WTC11 (cell line): ENCODE results near the gene SH3GL3. TPM values are rescaled to one million over a fixed set of nuclear protein-coding genes. Genes with fewer than 3 reads are reported as not detected.

Experiments
- ATAC-seq: fragments of 200-7000 bp; cut with Tn5 transposase; 2 replicates; pipeline ENCODE4 v1.10.0; 2021; ENCODE audit warnings: mild to moderate bottlenecking, moderate library complexity
- CTCF ChIA-PET: fragments of 300-600 bp; sonication (Branson Sonifier 250); formaldehyde crosslinking; loops from one replicate; lab custom pipeline; 2021; ENCODE audit warnings: antibody characterized with exemption; lab: Charles Lee
- POLR2A ChIA-PET: fragments of 350-600 bp; sonication (Branson Sonifier 250); formaldehyde crosslinking; loops from one replicate; lab custom pipeline; 2021; ENCODE audit warnings: antibody characterized with exemption; lab: Charles Lee
- DNase-seq: peaks from one replicate; pipeline ENCODE4 v3.0.0; 2021; ENCODE audit warnings: low spot score
- H3K27ac Mint-ChIP-seq: 2 replicates; pipeline ENCODE4 v1.8.0; 2021; ENCODE audit warnings: mixed read lengths
- H3K27me3 Mint-ChIP-seq: 2 replicates; pipeline ENCODE4 v1.8.0; 2021; ENCODE audit warnings: low read depth, mild to moderate bottlenecking, moderate library complexity, mixed read lengths
- H3K36me3 Mint-ChIP-seq: 2 replicates; pipeline ENCODE4 v1.8.0; 2021; ENCODE audit warnings: mixed read lengths
- H3K4me1 Mint-ChIP-seq: 2 replicates; pipeline ENCODE4 v1.8.0; 2022; ENCODE audit warnings: mixed read lengths
- H3K4me3 Mint-ChIP-seq: 2 replicates; pipeline ENCODE4 v1.8.0; 2021; ENCODE audit warnings: mild to moderate bottlenecking, moderate library complexity, mixed read lengths
- H3K9me3 Mint-ChIP-seq: 2 replicates; pipeline ENCODE4 v1.8.0; 2021; ENCODE audit warnings: mixed read lengths
- AR ChIP-seq: fragments of 250-450 bp; sonication (Bioruptor Pico); IDR thresholded peaks from 2 replicates; pipeline ENCODE4 v1.9.0; 2021; ENCODE audit warnings: mild to moderate bottlenecking
- ATF3 ChIP-seq: sonication (generic); formaldehyde crosslinking; conservative IDR thresholded peaks from 2 replicates; pipeline ENCODE4 v1.8.1; 2022; ENCODE audit warnings: mild to moderate bottlenecking, missing genetic modification reagents
- CREM ChIP-seq: sonication (generic); formaldehyde crosslinking; IDR thresholded peaks from 2 replicates; pipeline ENCODE4 v1.8.1; 2022; ENCODE audit warnings: mild to moderate bottlenecking, missing genetic modification reagents, moderate library complexity
- E2F4 ChIP-seq: sonication (generic); formaldehyde crosslinking; IDR thresholded peaks from 2 replicates; pipeline ENCODE4 v1.8.1; 2022; ENCODE audit warnings: low read depth, mild to moderate bottlenecking, moderate library complexity, missing genetic modification reagents, borderline replicate concordance
- E2F5 ChIP-seq: sonication (generic); formaldehyde crosslinking; IDR thresholded peaks from 2 replicates; pipeline ENCODE4 v1.8.1; 2022; ENCODE audit warnings: mild to moderate bottlenecking, moderate library complexity, missing genetic modification reagents
- ELF4 ChIP-seq: sonication (generic); formaldehyde crosslinking; IDR thresholded peaks from 2 replicates; pipeline ENCODE4 v1.8.1; 2022; ENCODE audit warnings: low read depth, mild to moderate bottlenecking, moderate library complexity, missing genetic modification reagents
- ERG ChIP-seq: fragments of 250-450 bp; sonication (Bioruptor Pico); IDR thresholded peaks from 2 replicates; pipeline ENCODE4 v1.8.0; 2021; ENCODE audit warnings: mild to moderate bottlenecking
- ESRRA ChIP-seq: sonication (generic); formaldehyde crosslinking; IDR thresholded peaks from 2 replicates; pipeline ENCODE4 v1.8.1; 2022; ENCODE audit warnings: mild to moderate bottlenecking, missing genetic modification reagents, borderline replicate concordance
- ETV6 ChIP-seq: sonication (generic); formaldehyde crosslinking; IDR thresholded peaks from 2 replicates; pipeline ENCODE4 v1.8.1; 2022; ENCODE audit warnings: mild to moderate bottlenecking, missing genetic modification reagents
- HMGXB4 ChIP-seq: sonication (generic); formaldehyde crosslinking; IDR thresholded peaks from 2 replicates; pipeline ENCODE4 v1.8.1; 2023; ENCODE audit warnings: mild to moderate bottlenecking, moderate library complexity, missing genetic modification reagents
- IRF2 ChIP-seq: sonication (generic); formaldehyde crosslinking; IDR thresholded peaks from 2 replicates; pipeline ENCODE4 v1.8.0; 2022; ENCODE audit warnings: low read depth, missing genetic modification reagents, borderline replicate concordance
- JAZF1 ChIP-seq: fragments of 250-450 bp; sonication (Bioruptor Pico); IDR thresholded peaks from 2 replicates; pipeline ENCODE4 v1.9.0; 2021; ENCODE audit warnings: moderate library complexity, mild to moderate bottlenecking, inconsistent platforms
- MXD4 ChIP-seq: fragments of 250-450 bp; sonication (Bioruptor Pico); IDR thresholded peaks from 2 replicates; pipeline ENCODE4 v1.8.0; 2021; ENCODE audit warnings: mild to moderate bottlenecking, moderate library complexity, borderline replicate concordance
- NFATC4 ChIP-seq: fragments of 250-450 bp; sonication (Bioruptor Pico); IDR thresholded peaks from 2 replicates; pipeline ENCODE4 v1.9.0; 2021; ENCODE audit warnings: mild to moderate bottlenecking
- NR1H2 ChIP-seq: sonication (generic); formaldehyde crosslinking; IDR thresholded peaks from 2 replicates; pipeline ENCODE4 v1.9.0; 2021; ENCODE audit warnings: mild to moderate bottlenecking, moderate library complexity, missing genetic modification reagents
- NR2C2 ChIP-seq: sonication (generic); formaldehyde crosslinking; IDR thresholded peaks from 2 replicates; pipeline ENCODE4 v1.8.0; 2022; ENCODE audit warnings: mild to moderate bottlenecking, missing genetic modification reagents
- NR3C1 ChIP-seq: sonication (generic); formaldehyde crosslinking; conservative IDR thresholded peaks from 2 replicates; pipeline ENCODE4 v1.8.1; 2023; ENCODE audit warnings: low read depth, mild to moderate bottlenecking, missing genetic modification reagents
- TP53 ChIP-seq: sonication (generic); formaldehyde crosslinking; IDR thresholded peaks from 2 replicates; pipeline ENCODE4 v1.8.1; 2023; ENCODE audit warnings: mild to moderate bottlenecking, missing genetic modification reagents
- ZMAT4 ChIP-seq: fragments of 250-450 bp; sonication (Bioruptor Pico); IDR thresholded peaks from 2 replicates; pipeline ENCODE4 v1.9.0; 2021; ENCODE audit warnings: mild to moderate bottlenecking
- ZNF121 ChIP-seq: sonication (generic); formaldehyde crosslinking; IDR thresholded peaks from 2 replicates; pipeline ENCODE4 v1.8.0; 2023; ENCODE audit warnings: missing genetic modification reagents
- ZNF138 ChIP-seq: sonication (generic); formaldehyde crosslinking; conservative IDR thresholded peaks from 2 replicates; pipeline ENCODE4 v1.8.1; 2022; ENCODE audit warnings: mild to moderate bottlenecking, moderate library complexity, missing genetic modification reagents
- ZNF219 ChIP-seq: sonication (generic); formaldehyde crosslinking; IDR thresholded peaks from 2 replicates; pipeline ENCODE4 v1.8.0; 2023; ENCODE audit warnings: missing genetic modification reagents, mild to moderate bottlenecking, borderline replicate concordance
- ZNF232 ChIP-seq: sonication (generic); formaldehyde crosslinking; IDR thresholded peaks from 2 replicates; pipeline ENCODE4 v1.8.0; 2022; ENCODE audit warnings: mild to moderate bottlenecking, missing genetic modification reagents
- ZNF263 ChIP-seq: sonication (generic); formaldehyde crosslinking; IDR thresholded peaks from 2 replicates; pipeline ENCODE4 v1.8.1; 2022; ENCODE audit warnings: low read depth, mild to moderate bottlenecking, moderate library complexity, missing genetic modification reagents
- ZNF423 ChIP-seq: fragments of 250-450 bp; sonication (Bioruptor Pico); IDR thresholded peaks from 2 replicates; pipeline ENCODE4 v2.1.2; 2022; ENCODE audit warnings: mild to moderate bottlenecking, moderate library complexity
- ZNF425 ChIP-seq: fragments of 250-450 bp; sonication (Bioruptor Pico); conservative IDR thresholded peaks from 2 replicates; pipeline ENCODE4 v1.9.0; 2021; ENCODE audit warnings: mild to moderate bottlenecking
- total RNA-seq: library from RNA; stranded (reverse); gene quantifications from 3 replicates; pipeline ENCODE4 v1.2.3, GENCODE V29; 2021

Gene SH3GL3
- total RNA-seq, 1 experiment from 2014 or later = 9.2 TPM

- H3K4me1 Mint-ChIP-seq = peaks cover 19% of the 10 kb centered on the region
- H3K27ac Mint-ChIP-seq = no peak overlapping the region
- H3K4me3 Mint-ChIP-seq = no peak overlapping the region
- CTCF ChIA-PET = no interaction called here
- no peaks in the 10 kb centered on the region for H3K27me3 Mint-ChIP-seq
- peaks cover 26% of the 10 kb centered on the region for H3K36me3 Mint-ChIP-seq
- peaks cover 29% of the 10 kb centered on the region for H3K9me3 Mint-ChIP-seq
- TF ChIP-seq ZMAT4 (CRISPR knock-in tag) (no peak), ZNF138 (CRISPR knock-in tag) (no peak), ZNF121 (CRISPR knock-in tag) (no peak), TP53 (no peak), E2F4 (CRISPR knock-in tag) (no peak), IRF2 (no peak), ETV6 (CRISPR knock-in tag) (no peak), JAZF1 (no peak), ZNF232 (CRISPR knock-in tag) (no peak), NR2C2 (CRISPR knock-in tag) (no peak), NR3C1 (no peak), ZNF219 (CRISPR knock-in tag) (no peak), AR (CRISPR knock-in tag) (no peak), ZNF263 (CRISPR knock-in tag) (no peak), HMGXB4 (no peak)
- POLR2A ChIA-PET = no interaction called here
- no peak for ATAC-seq
- no peak for DNase-seq
These were observed 52.3 kb downstream of the SH3GL3 start for GRCh38 chr15:83499476-83499875.

GRCh38 chr15:83503595-83504364, 56.6 kb downstream of the SH3GL3 start:
- Mint-ChIP-seq H3K4me1 (peaks cover 14% of the 10 kb centered on the region), H3K27me3 (no peaks in the 10 kb centered on the region), H3K27ac (no peak overlapping the region), H3K36me3 (peaks cover 2% of the 10 kb centered on the region), H3K9me3 (peaks cover 2% of the 10 kb centered on the region), H3K4me3 (no peak overlapping the region)
- ChIA-PET POLR2A (interaction anchor here (0.6 to 1.1 kb wide), 2 partner anchors 13 to 53 kb away, joined by 3 read pairs; no protein-coding TSS in a partner anchor), CTCF (no interaction called here)
- ATAC-seq = no peak
- DNase-seq = no peak
- no peak for TF ChIP-seq ZNF425 (CRISPR knock-in tag)
- no peak for TF ChIP-seq MXD4 (CRISPR knock-in tag)
- TF ChIP-seq ERG (CRISPR knock-in tag) = no peak
- TF ChIP-seq ATF3 = no peak
- TF ChIP-seq ZNF219 (CRISPR knock-in tag) = no peak
- TF ChIP-seq NFATC4 (CRISPR knock-in tag) = no peak
- no peak for TF ChIP-seq ZNF423 (CRISPR knock-in tag)
- TF ChIP-seq E2F5 (CRISPR knock-in tag) = no peak
- TF ChIP-seq ESRRA (CRISPR knock-in tag) = no peak
- TF ChIP-seq CREM (CRISPR knock-in tag) = no peak
- TF ChIP-seq NR1H2 (CRISPR knock-in tag) = no peak
- no peak for TF ChIP-seq ELF4 (CRISPR knock-in tag)
